GM19324 (cell line): Measurements from ENCODE around the gene PNPLA5.
"Not testable (repeated sequence)": the region's sequence is repeated elsewhere in the genome, so short reads cannot be mapped to it uniquely, and the experiment has no call there.

Experiments
- ATAC-seq: cut with Tn5 transposase; IDR thresholded peaks from one replicate; pipeline ENCODE4 v1.9.1; 2021; ENCODE audit warnings: mild to moderate bottlenecking, moderate library complexity; ENCODE audit not compliant: unreplicated experiment, low FRiP score

PNPLA5 gene, protein sequence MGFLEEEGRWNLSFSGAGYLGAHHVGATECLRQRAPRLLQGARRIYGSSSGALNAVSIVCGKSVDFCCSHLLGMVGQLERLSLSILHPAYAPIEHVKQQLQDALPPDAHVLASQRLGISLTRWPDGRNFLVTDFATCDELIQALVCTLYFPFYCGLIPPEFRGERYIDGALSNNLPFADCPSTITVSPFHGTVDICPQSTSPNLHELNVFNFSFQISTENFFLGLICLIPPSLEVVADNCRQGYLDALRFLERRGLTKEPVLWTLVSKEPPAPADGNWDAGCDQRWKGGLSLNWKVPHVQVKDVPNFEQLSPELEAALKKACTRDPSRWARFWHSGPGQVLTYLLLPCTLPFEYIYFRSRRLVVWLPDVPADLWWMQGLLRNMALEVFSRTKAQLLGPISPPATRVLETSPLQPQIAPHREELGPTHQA

GRCh38 chr22:43891360-43892182 lies at the start of gene PNPLA5:
TSS of gene PNPLA5 (minus strand) at chr22:43892013. CDS start at chr22:43891880, 133 bp downstream.
- no peak for ATAC-seq

DNA sequence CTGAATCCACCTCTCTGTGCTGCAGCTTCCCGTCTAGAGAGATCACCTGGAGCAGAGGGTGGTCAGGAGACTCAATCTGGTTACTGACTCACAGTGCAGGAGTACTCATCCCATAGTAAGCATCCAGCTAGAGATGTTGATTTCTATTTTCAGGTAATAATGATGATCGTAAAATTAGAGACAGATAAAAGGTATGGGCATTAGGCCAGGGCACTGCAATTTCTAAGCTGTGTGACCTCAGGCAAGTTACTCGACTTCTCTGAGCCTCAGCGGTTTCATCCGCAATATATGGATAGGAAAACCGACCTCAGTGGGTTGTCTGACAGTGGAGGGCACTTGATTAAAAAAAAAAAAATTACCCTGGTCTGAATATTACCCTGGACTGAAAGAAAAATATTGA lies 49.6 kb upstream of the PNPLA5 start:
- no peak for ATAC-seq

DNA sequence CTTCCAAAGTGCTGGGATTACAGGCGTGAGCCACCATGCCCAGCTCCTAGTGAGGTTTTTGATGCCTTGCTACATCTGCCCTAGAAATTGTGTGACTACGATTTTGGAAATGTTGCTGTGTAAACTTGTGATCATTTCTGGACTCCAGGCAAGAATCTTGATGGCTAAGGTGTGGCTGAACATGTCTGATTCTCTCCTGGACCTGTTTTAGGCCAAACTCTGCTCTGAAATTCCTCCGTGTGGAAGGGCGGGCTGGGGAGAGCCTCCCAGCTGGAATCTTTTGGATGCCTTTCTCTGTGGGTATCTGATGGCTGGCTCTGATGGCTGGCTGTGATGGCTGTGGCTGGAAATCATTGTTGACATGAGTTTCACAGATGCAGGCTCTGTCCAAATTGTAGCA lies 40.0 kb upstream of the PNPLA5 start:
- no peak for ATAC-seq

DNA sequence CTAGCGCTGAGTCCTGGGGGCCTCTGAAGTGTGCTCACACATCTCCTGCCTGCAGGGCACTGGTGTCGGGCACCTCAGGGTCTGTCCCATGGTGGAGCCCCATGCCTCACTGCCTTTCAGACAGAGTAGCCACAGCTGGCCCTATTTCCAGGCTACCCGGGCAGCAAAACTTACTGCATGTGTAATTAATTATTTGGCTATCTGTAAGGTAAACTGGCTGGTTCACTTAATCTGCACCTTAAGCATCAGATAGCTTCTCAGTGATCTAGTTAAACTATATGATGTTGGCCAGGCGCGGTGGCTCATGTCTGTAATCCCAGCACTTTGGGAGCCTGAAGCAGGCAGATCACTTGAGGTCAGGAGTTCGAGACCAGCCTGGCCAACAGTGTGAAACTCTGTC lies 37.1 kb upstream of the PNPLA5 start:
- ATAC-seq = no peak

DNA sequence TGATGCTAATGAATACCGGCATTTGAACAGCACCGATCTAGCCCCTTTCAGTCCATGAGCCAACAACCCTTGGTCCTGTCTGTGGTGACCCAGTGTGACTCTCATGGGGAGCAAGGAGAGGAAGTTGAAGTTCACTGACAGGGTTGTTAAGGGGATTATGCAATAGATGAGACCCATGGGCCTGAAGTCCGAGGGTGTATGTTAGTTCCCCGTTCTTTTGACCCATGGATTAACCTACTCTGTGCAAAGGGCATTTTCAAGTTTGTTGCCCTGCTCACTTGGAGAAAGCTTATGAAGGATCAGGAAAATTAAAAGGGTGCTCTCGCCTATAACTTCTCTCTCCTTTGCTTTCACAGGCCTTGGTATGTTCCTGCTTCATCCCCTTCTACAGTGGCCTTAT lies 36.7 kb upstream of the PNPLA5 start:
- no peak for ATAC-seq

GRCh38 chr22:43926349-43926710 lies 34.5 kb upstream of the PNPLA5 start:
- ATAC-seq = no peak

DNA sequence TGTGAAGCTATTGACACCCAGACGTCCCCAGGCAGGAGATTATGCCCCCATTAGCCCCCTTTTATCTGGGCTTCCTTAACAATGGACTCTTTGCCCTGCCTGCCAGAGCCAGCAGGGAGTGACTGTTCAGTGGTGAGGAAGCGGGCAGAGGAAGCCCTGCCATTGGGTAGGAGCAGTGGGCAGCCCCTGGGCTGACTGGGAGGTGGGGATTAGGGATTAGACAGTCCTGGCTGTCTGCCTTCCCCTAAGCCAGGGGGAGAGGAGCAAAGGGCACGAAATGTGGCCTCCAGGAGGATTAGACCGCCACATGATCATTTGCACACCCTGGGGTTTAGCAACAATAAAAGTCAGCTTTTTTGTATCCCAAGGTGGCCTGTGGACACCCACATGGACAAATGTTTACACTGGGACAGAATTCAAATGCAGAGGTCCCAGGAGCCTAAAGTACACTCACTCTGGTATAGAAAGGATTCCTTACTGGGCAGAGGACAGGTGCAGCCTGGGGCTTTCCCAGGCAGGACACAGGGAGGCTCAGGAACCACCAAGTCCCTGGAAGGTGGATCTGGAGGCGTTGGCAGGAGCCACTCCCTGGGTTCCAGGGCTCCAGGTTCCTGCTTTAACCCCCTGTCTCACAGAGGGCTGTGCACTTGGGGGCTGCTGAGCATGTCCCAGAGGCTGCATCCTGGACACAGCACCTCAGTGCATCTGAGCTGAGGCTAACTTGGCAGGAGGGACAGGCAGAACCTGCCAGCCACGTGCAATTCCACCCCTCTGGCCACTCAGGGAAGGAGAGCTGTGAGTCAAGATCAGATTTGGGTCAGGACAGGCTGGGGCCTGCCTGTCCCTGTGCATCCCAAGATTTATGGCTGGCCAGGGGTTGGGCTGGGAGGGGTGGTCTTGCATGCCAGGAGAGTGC lies 33.9 kb upstream of the PNPLA5 start:
- ATAC-seq = no peak

DNA sequence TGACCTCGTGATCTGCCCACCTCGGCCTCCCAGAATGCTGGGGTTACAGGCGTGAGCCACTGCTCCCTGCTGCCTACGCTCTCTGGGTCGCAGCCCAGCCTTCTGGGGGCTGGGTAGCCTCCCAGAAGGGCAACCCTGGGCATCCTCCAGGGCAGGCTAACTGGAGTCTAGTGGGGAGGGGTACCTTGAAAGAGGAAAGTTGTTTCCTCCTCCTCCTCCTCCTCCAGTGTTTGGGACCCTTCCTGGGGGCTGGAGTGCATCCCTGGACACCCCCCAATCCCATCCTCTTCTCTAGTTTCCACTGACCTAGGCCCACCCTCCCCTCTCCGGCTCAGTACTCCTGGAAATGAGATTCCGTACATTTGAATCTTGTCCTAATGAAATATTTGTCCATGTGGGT lies 33.1 kb upstream of the PNPLA5 start:
- no peak for ATAC-seq

- no peak for ATAC-seq
Observed at GRCh38 chr22:43923631-43924464, 32.0 kb upstream of the PNPLA5 start, which contains the start of gene PNPLA3. TSS of gene PNPLA3 (plus strand) at chr22:43923805. CDS start at chr22:43923912, 107 bp downstream.

- no peak for ATAC-seq
Observed at GRCh38 chr22:43923191-43923590, 31.4 kb upstream of the PNPLA5 start.

DNA sequence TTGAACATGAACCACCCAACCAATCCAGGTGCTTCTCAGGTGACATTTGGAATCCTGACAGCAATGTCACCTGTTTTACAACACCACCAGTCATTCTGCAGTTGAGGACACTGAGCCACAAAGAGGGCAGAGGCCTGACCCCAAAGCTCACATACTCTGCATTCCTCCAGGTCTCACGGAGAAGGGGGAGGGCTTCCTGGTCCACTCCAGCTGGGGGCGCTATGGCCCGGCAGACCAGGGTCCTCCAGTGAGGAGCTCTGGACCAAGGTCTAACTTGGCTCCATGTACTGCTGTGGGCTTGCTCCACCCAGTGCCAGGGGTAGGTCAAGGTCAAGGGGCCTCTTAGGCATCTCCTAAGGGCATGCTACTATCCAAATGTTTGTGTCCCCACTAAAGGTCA lies 30.3 kb upstream of the PNPLA5 start:
- no peak for ATAC-seq

- no peak for ATAC-seq
Observed at GRCh38 chr22:43921370-43921769, 29.6 kb upstream of the PNPLA5 start.

- ATAC-seq = no peak
Observed at GRCh38 chr22:43919106-43919973, 27.5 kb upstream of the PNPLA5 start.

GRCh38 chr22:43917521-43917920 lies 25.7 kb upstream of the PNPLA5 start:
- no peak for ATAC-seq

DNA sequence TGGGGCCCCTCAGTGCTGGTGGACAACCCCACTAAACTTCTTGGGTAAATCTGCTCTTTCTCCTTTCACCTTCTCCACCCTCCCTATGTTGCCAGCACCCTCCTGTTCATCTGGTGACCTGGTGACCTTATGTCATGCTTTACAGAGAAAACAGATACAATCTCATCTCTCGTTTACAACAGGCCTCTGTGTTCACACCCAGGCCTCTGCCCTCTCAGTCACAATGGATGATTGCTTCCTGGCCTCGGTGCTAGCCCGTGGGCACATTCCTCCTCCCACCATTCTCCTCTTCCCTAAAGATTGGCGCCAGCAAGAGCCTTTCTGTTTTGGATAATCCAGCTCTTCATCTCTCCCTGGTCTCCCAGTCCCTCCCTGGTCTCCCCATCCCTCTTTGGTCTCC lies 19.5 kb upstream of the PNPLA5 start:
- no peak for ATAC-seq

- no peak for ATAC-seq
Observed at GRCh38 chr22:43910178-43910695, 18.4 kb upstream of the PNPLA5 start.

GRCh38 chr22:43909708-43910107 lies 17.9 kb upstream of the PNPLA5 start:
- no peak for ATAC-seq

GRCh38 chr22:43905681-43906080 lies 13.9 kb upstream of the PNPLA5 start:
- no peak for ATAC-seq

- not testable (repeated sequence) for ATAC-seq
Observed at GRCh38 chr22:43904412-43904811, 12.6 kb upstream of the PNPLA5 start.
